NK-92 (cell line): ENCODE results near the gene FAM53B.

Experiments
- DNase-seq: peaks from one replicate; lab custom pipeline; 2025; ENCODE audit not compliant: unreplicated experiment; lab: John Stamatoyannopoulos, UW

FAM53B gene

DNA sequence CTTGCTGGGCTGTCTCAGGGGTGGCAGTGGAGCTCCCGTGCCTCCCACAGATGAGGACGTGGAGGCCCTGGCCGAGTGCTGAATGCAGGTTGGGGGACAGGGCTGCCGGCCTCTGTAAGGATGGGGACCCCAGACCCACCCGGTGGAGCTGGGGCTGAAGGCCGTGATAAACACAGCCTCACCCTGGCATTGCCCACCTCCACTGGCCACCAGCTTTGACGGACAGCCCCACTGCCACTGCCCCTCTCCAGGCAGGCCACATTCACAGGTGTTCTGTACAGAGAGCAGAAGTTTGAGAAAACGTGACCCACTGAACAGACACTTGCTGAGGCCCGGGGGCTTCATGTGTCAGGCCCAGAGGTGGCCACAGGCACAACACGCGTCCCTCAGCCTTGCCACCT lies 156.4 kb downstream of the FAM53B start:
- no peak for DNase-seq

- DNase-seq = no peak
Measured at GRCh38 chr10:124586142-124586541, 158.0 kb downstream of the FAM53B start.

DNA sequence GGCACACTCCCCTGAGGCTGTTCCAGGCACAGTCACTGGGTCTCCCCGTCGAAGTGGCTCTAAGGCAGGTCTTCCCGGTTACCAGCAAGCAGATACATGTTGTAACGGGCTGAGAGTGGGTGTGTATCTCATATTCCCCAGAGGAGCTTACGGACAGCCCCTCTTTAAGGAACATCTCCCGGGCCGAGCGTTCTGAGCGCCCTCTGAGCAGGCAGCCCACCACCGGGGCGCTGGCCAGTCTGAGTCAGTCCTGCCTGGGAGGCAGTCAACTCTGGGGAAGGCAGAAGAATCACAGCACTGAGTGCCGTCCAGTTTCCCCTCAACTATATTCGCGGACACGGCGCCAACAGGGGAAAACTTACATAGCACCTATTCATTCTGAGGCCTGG lies 165.2 kb downstream of the FAM53B start:
- no peak for DNase-seq

GRCh38 chr10:124578231-124579010 lies 165.8 kb downstream of the FAM53B start:
- no peak for DNase-seq

DNA sequence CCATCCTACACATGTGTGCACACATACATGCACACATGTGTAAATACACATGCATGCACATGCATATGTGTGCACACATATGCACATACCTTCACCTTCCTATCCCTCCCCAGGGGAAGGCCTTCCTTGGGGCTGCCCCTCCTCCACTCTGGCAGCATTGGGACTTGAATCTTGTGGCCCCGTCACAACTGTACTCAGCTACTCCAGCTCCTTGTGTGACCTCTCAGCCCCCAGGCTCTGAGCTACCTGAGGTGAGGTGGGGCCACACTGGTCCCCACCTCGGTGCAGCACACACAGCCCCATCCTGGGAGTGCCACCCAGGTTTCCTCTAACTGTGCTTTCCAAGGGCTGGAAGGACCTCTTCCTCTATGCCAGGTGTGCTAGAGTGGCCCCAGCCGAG lies 166.5 kb downstream of the FAM53B start:
- no peak for DNase-seq

DNA sequence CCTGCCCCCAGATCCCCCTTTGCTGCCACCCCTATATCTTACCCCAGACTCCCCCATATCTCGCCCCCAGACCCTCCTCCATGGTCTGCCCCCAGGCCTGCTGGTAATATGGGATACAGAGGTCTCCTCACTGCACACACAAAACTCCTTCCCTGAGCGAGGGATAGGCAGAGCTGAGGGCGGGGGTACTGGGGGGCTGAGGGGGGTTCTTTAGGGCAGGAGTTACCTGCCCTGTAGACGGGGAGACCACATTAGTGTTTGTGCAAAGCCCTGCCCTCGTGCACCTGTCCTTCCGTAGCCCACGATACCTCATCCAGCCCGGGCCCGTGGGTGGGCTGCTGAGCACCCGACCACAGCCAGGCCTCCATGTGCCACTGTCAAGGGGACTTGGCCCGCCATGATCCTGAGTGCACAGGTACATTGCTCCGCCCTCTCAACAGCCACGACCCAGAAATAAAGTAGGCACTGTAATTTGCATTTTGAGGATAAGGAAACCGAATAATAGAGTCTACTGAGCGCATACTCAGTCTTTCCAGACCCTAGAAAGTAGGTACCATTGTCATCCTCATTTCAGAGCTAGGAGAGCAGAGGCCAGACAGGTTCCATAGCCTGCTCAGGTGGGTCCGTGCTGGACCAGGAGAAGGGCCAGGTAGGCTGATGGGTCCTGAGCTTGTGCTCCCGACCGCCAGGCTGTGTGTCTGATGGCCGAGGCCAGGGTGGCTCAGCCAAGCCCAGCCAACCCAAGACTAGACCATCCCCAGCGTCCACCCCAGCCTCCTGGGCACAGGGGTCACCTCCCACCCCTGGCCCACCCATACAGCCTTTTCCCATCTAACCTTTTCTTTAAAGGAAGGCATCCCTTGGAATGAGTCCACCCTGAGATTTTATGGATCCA lies 167.4 kb downstream of the FAM53B start:
- DNase-seq = no peak

DNA sequence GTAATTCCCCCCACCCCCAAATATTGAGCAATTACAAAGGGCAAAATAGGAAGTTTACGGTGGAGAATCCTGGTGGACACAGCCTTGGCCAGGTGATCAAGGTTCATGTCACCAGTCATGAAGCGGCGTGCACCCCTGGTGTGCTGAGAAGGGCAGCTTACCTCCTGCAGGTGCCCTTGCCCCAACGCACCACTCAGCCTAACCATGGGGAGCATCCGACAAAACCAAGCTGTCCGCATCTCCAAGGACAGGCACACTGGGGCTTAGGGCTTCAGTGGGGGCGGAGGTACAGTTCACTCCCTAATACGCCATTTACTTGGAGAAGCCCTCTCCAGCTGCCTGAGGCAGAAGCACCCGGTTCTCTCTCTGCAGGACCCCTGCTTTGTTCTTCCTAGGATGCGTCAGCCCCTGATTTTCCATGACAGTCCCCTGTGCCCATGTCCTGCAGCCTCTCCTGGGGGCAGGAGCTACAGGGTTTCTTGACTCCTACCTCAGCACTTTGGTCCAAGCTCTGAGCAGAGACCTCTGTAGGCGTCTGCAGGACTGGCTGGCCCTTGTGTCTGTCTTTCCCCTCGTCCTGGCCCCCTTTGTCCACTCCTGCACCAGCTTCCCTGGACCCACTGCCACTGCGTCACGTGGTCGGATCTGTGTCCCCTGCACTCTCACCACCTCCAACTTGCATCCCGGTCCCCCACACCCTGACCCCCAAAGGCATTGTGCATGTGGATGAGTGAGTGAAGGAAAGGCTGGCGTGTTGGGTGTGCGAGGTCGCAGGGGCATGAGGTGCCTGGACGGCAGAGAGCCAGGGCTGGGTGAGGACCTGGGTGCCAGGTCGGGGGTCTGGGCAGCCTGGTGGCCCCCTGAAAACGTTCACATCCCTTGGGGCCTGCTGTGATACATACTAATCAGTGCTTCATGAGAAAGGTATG lies 168.8 kb downstream of the FAM53B start:
- no peak for DNase-seq

DNA sequence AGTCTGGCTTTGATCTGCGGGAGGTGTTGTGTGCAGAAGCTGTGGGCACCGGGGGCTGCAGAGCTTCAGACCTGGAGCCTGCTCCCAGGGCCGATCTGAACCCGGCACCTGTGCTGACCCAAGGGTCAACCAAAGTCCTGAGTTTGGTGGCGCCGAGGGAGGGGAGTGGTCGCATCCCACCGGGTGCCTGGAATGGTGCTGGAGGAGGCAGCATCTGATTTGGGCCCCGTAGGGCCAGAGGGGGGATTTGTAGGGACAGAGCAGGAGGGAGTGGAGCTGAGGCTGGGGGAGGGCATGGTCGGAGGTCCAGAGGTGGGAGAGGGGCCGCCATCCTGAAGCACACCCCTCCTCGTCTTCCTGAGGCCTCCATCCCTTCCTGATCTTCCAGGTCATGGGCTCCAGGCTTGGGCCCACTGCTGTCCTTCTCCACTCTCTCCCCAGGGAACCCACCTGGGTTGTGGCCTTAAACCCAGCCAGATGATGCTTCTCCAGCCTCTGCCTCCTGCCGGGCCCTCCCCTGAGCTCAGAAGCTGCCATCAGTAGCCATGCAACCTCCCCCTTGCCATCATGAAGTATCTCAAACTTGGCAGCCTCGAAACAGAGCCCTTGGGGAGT lies 169.6 kb downstream of the FAM53B start:
- DNase-seq = no peak

DNA sequence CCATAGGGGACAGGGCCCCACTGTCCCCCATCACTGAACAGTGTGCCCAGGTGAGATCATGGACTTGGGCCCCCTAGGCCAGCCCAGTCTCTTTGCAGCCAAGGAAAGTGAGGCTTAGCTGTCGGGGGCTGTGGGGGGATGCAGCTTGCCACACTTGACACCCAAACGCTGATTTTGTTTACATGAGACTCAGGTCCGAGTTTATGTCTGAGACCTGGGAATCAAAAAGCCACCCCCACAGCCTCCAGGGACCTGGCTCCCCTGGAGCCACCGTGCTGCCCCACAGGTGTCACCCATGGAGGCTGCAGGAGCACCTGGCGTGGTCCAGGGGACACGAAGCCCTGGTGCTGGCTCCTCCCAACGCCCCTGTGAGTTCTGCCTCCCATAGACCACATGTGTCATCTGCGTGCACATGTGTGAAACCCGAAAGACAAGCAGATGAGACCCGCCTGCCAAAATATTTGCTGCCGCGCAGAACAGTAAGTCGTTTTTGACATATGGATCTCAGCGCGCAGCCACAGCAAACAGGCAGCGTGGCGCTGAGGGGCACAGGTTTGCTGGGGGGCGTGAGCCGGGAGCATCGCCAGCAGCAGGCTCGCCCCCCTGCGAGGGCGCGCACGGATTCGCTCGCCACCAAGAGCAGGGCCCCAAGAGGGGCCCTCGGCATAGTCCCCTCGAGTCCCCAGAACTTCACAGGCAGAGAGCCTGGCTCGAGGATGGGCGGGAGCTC lies 170.3 kb downstream of the FAM53B start:
- DNase-seq = no peak

- DNase-seq = no peak
Measured at GRCh38 chr10:124572751-124573150, 171.4 kb downstream of the FAM53B start.

- no peak for DNase-seq
Measured at GRCh38 chr10:124570646-124571045, 173.5 kb downstream of the FAM53B start.

GRCh38 chr10:124569623-124570470 lies 174.3 kb downstream of the FAM53B start:
- no peak for DNase-seq
